H1 (cell line): Measurements from ENCODE around the gene SP1.

Experiments
- BCL11A ChIP-seq, 2 experiments: IDR thresholded peaks; one replicate each; pipeline ENCODE4 v1.6.1; 2011; ENCODE audit warnings: low read depth in 2 of 2, low read length in 2 of 2, mild to moderate bottlenecking in 2 of 2
- CHD1 ChIP-seq: IDR thresholded peaks from 2 replicates; pipeline ENCODE4 v1.6.1; 2012; ENCODE audit warnings: low read depth, low read length, improper control_type of control experiment
- CTCF ChIP-seq, 3 experiments: IDR thresholded peaks; 1 replicate in 2 of 3; 2 replicates in 1 of 3; pipeline versions ENCODE4 v1.5.1 to v1.6.1; 2011; ENCODE audit warnings: low read length in 3 of 3, mild to moderate bottlenecking in 3 of 3, inconsistent platforms in 2 of 3, low read depth in 1 of 3, moderate library complexity in 1 of 3; ENCODE audit not compliant: insufficient read depth in 1 of 3; ENCODE audit errors: control extremely low read depth in 1 of 3
- EZH2 ChIP-seq: fragments of 200-600 bp; sonication (generic); IDR thresholded peaks from 2 replicates; pipeline ENCODE4 v1.7.1; 2012; ENCODE audit warnings: low read depth, mild to moderate bottlenecking, moderate library complexity, low read length, inconsistent platforms; ENCODE audit not compliant: severe bottlenecking
- GTF2F1 ChIP-seq: IDR thresholded peaks from 2 replicates; pipeline ENCODE4 v1.6.1; 2012; ENCODE audit warnings: low read depth, low read length, improper control_type of control experiment, borderline replicate concordance
- JUN ChIP-seq: IDR thresholded peaks from 2 replicates; pipeline ENCODE4 v1.6.1; 2011; ENCODE audit warnings: low read depth, mild to moderate bottlenecking, improper control_type of control experiment, low read length
- NANOG ChIP-seq: IDR thresholded peaks from 2 replicates; pipeline ENCODE4 v1.6.1; 2011; ENCODE audit warnings: low read length, low read depth, mild to moderate bottlenecking, inconsistent platforms; ENCODE audit not compliant: insufficient read depth, poor library complexity, severe bottlenecking
- POLR2A ChIP-seq, 2 experiments: IDR thresholded peaks; 1 replicate in 1 of 2; 2 replicates in 1 of 2; pipeline ENCODE4 v1.6.1; 2011; ENCODE audit warnings: low read depth in 2 of 2, low read length in 2 of 2, mild to moderate bottlenecking in 2 of 2; ENCODE audit errors: control extremely low read depth in 1 of 2
- POLR2AphosphoS5 ChIP-seq: IDR thresholded peaks from 2 replicates; pipeline ENCODE4 v1.6.1; 2011; ENCODE audit warnings: low read depth, low read length
- POU5F1 ChIP-seq: IDR thresholded peaks from 2 replicates; pipeline ENCODE4 v1.6.1; 2011; ENCODE audit warnings: low read depth, mild to moderate bottlenecking, low read length, moderate library complexity
- TF ChIP-seq, protein P1 (sequence below): IDR thresholded peaks from 2 replicates; pipeline ENCODE4 v1.6.1; 2012; ENCODE audit warnings: low read length, inconsistent platforms

DNA sequence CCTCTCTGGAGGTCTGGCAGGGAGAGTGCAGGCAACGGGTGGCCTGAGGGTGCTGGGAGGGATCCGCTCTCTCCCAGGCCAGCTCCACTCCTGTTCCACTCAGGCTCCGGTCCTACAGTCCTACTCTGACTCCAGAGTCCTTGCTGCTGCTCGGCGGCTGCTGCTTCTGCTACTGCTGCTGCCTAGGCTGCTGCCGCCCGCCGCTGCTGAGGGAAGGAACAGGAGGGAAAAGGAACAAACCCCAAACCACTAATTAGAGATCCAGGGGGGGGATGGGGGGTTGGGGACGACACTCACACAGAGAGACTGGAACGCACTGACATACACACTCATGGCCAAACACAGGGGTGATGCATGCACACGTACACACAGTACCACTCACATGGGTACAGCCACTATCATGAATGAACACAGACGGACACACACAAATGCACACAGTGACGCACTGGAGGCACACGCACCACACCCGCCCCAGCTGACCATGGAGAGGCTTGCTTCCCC, 43.7 kb upstream of the SP1 start, which contains the start of gene SP7:
- TF ChIP-seq EZH2, result no peak
- TF ChIP-seq BCL11A (IDR thresholded peaks at IDR 0.05; ENCODE audit: low read depth in 2 of 2, low read length in 2 of 2), result no peak
- no peak for TF ChIP-seq POLR2AphosphoS5
- TF ChIP-seq POLR2A (IDR thresholded peaks at IDR 0.05; ENCODE audit: control extremely low read depth in 1 of 2, low read depth in 2 of 2, low read length in 2 of 2), result no peak
- no peak for TF ChIP-seq JUN
- TF ChIP-seq CTCF (IDR thresholded peaks at IDR 0.05; ENCODE audit: control extremely low read depth in 1 of 3, insufficient read depth in 1 of 3, low read depth in 1 of 3, low read length in 3 of 3), result no peak
- TF ChIP-seq, protein P1, sequence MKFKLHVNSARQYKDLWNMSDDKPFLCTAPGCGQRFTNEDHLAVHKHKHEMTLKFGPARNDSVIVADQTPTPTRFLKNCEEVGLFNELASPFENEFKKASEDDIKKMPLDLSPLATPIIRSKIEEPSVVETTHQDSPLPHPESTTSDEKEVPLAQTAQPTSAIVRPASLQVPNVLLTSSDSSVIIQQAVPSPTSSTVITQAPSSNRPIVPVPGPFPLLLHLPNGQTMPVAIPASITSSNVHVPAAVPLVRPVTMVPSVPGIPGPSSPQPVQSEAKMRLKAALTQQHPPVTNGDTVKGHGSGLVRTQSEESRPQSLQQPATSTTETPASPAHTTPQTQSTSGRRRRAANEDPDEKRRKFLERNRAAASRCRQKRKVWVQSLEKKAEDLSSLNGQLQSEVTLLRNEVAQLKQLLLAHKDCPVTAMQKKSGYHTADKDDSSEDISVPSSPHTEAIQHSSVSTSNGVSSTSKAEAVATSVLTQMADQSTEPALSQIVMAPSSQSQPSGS, result no peak
- no peak for TF ChIP-seq POU5F1
- no peak for TF ChIP-seq GTF2F1
- TF ChIP-seq CHD1, result no peak
- no peak for TF ChIP-seq NANOG
